Fibroblast of the aortic adventitia (primary cell): Measurements from ENCODE around the gene KPNB1. TPM values are rescaled to one million over a fixed set of nuclear protein-coding genes. Genes with fewer than 3 reads are reported as not detected.

Source experiments
- DNase-seq: peaks from one replicate; pipeline ENCODE4 v3.0.0-alpha.2; 2010; ENCODE audit warnings: low read depth
- H3K4me3 ChIP-seq: 2 replicates; pipeline ENCODE4 v1.5.1; 2011; ENCODE audit warnings: low read depth, mild to moderate bottlenecking, control low read depth, low read length, moderate library complexity
- total RNA-seq: library from RNA; depleted of rRNA; stranded (reverse); fragments of >200 nt; gene quantifications from 2 replicates; pipeline ENCODE4 v1.2.3, GENCODE V29; 2012; ENCODE audit warnings: low replicate concordance
- TF ChIP-seq, protein P1 (sequence below): IDR thresholded peaks from 2 replicates; pipeline ENCODE4 v1.5.1; 2011; ENCODE audit warnings: mild to moderate bottlenecking, low read length, control low read depth, inconsistent platforms; ENCODE audit not compliant: insufficient read depth

The KPNB1 gene
- total RNA-seq, 1 donor: 473 TPM

GRCh38 chr17:47700471-47701449 lies 51.0 kb downstream of the KPNB1 start:
- TF ChIP-seq, protein P1, sequence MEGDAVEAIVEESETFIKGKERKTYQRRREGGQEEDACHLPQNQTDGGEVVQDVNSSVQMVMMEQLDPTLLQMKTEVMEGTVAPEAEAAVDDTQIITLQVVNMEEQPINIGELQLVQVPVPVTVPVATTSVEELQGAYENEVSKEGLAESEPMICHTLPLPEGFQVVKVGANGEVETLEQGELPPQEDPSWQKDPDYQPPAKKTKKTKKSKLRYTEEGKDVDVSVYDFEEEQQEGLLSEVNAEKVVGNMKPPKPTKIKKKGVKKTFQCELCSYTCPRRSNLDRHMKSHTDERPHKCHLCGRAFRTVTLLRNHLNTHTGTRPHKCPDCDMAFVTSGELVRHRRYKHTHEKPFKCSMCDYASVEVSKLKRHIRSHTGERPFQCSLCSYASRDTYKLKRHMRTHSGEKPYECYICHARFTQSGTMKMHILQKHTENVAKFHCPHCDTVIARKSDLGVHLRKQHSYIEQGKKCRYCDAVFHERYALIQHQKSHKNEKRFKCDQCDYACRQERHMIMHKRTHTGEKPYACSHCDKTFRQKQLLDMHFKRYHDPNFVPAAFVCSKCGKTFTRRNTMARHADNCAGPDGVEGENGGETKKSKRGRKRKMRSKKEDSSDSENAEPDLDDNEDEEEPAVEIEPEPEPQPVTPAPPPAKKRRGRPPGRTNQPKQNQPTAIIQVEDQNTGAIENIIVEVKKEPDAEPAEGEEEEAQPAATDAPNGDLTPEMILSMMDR: no peak
- no peak overlapping the region for H3K4me3 ChIP-seq
- no peak for DNase-seq

DNA sequence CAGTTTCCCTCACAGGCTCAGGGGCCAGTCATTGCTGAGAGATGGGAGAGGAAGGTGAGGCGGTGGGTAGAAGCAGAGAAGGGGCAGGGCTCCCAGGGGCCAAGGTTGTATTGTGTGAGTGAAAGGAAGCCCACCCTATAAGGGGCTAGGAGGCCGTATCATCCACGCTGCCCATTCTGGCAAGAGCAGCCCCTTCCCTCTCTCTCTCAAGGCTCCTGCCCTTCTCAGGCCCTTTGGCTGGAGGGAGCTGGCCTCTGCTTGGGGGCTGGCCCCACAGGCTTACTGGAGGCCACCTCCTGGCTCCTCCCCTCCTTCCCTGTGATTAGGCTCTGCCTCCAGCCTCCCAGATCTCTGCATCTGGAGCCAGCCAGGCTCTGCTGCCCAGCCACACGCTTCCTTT lies 51.9 kb downstream of the KPNB1 start:
- TF ChIP-seq, protein P1: no peak
- no peak for DNase-seq
- H3K4me3 ChIP-seq: no peak overlapping the region

GRCh38 chr17:47702391-47702995 lies 52.8 kb downstream of the KPNB1 start:
- no peak for DNase-seq
- TF ChIP-seq, protein P1: no peak
- no peak overlapping the region for H3K4me3 ChIP-seq

DNA sequence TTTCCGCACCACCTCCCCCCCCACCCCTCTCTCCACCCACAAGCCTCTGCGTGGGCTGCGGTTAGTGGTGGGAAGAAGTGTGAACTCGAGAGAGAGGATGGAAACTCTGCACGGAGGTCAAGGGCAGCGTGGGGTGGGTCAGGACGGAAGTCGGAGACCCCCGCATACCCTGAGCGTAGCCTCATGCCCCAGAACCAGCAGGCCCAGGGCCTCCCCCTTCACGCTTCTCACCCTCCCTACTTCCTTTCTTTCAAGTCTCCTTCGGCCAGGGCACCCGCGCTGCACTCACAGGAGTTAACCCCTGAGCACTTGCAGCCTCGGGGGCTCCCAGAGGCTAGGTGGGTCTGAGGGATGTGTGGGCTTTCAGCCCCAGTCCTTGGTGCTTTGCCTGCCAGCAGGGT lies 53.5 kb downstream of the KPNB1 start:
- TF ChIP-seq, protein P1: no peak
- DNase-seq: no peak
- H3K4me3 ChIP-seq: no peak overlapping the region

DNA sequence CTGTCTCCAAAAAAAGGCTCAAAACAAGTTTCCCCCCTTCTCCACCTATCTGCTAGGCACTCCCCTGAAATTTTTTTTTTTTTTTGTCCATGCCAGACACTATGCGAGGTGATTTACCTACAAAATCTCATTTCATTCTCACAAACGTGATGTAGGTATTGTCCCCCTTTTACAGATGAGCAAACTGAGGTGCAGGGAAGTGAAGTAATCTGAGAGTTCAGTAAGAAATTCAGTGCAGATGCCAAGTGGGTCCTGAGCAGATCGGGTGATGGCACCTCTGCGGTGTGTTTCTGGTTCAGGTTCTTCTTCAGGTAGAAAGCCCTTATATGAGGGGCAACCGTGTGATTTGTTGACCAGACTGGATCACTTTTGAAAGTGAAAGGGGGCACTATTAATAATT lies 54.0 kb downstream of the KPNB1 start:
- no peak for DNase-seq
- TF ChIP-seq, protein P1: no peak
- H3K4me3 ChIP-seq: no peak overlapping the region

DNA sequence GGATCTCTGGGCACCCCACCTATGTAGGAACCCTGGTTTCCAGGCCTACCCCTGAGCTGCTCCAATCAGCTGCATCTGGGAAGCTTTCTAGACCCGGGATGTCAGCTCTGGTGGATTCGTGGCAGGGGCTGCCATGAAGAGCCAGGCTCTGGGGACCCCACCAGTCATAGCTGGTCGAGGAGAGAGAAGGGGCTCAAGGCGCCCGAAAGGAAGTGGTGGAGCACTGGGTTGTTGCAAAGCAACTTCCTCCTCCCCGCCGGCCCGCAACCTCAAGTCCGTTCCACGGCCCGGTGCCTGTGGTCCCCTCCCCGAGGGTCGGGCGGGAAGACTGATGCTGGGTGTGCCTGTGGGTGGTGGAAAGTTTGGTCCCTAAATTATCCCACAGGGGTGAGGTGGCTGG lies 54.4 kb downstream of the KPNB1 start:
- DNase-seq: no peak
- no peak overlapping the region for H3K4me3 ChIP-seq
- TF ChIP-seq, protein P1: no peak
